K562 (cell line): ENCODE data around the gene SCN5A. TPM values are rescaled to one million over a fixed set of nuclear protein-coding genes. Genes with fewer than 3 reads are reported as not detected.

Experiments used
- ATAC-seq: fragments of 200-7000 bp; cut with Tn5 transposase; 3 replicates; pipeline ENCODE4 v1.9.1; 2020; ENCODE audit warnings: moderate library complexity
- Bru-seq: library from RNA; stranded (reverse); fragments of 400-500 nt; gene quantifications from one replicate; lab custom pipeline; 2021; lab: Mats Ljungman, UMichigan
- BruChase-seq, 2 experiments: library from RNA; stranded (reverse); fragments of 400-500 nt; gene quantifications; one replicate each; lab custom pipeline; 2021; lab: Mats Ljungman, UMichigan
- BruUV-seq: library from RNA; stranded (reverse); fragments of 400-500 nt; replicated peaks from 2 replicates; lab custom pipeline; 2021; lab: Mats Ljungman, UMichigan
- CTCF ChIA-PET: fragments of 300-600 bp; formaldehyde crosslinking; extraction: SDS; loops from one replicate; lab custom pipeline; 2021; ENCODE audit warnings: low intra/inter-chr PET ratio; lab: Yijun Ruan, JAX
- POLR2A ChIA-PET: fragments of 300-600, 350-650 bp; sonication (Branson Sonifier 250); formaldehyde crosslinking; extraction: SDS; loops from one replicate; lab custom pipeline; 2021; ENCODE audit warnings: antibody characterized with exemption, inconsistent platforms; lab: Yijun Ruan, JAX
- DNase-seq, 4 experiments: peaks; one replicate each; pipeline versions ENCODE4 v3.0.0 to v3.0.0-alpha.2; 2011 to 2018; ENCODE audit warnings: low spot score in 3 of 4, mixed read lengths in 3 of 4; ENCODE audit errors: extremely low read depth in 1 of 4
- FAIRE-seq: peaks from 2 replicates; lab custom pipeline; 2011; peaks lifted over from hg19 to GRCh38; lab: Jason Lieb, UNC
- H2AFZ ChIP-seq: 2 replicates; pipeline ENCODE4 v1.6.0; 2011; ENCODE audit warnings: low read depth, low read length, control low read depth, inconsistent platforms
- H3K27ac ChIP-seq: fragments of 200-600 bp; 3 replicates; pipeline ENCODE4 v1.8.0; 2011; ENCODE audit warnings: low read depth, mild to moderate bottlenecking, control low read depth, inconsistent platforms, low read length, moderate library complexity, mixed read lengths; ENCODE audit errors: extremely low read depth
- H3K27me3 ChIP-seq, 2 experiments: fragments of 300-600 bp in 1 of 2; 2 replicates in 1 of 2; 3 replicates in 1 of 2; pipeline versions ENCODE4 v1.6.0 to v1.8.0; 2011; ENCODE audit warnings: inconsistent platforms in 2 of 2, low read length in 2 of 2, mild to moderate bottlenecking in 1 of 2, mixed read lengths in 1 of 2, moderate library complexity in 1 of 2; ENCODE audit not compliant: control insufficient read depth in 2 of 2, insufficient read depth in 2 of 2
- H3K36me3 ChIP-seq: fragments of 300-600 bp; 3 replicates; pipeline ENCODE4 v1.8.0; 2011; ENCODE audit warnings: mild to moderate bottlenecking, low read length, inconsistent platforms; ENCODE audit not compliant: control insufficient read depth, insufficient read depth
- H3K4me1 ChIP-seq, 2 experiments: fragments of 200-600 bp in 1 of 2; replicated peaks in 1 of 2; 2 replicates in 1 of 2; 3 replicates in 1 of 2; pipeline versions ENCODE4 v1.5.1 to v1.8.0; 2011; ENCODE audit warnings: inconsistent platforms in 2 of 2, low read length in 2 of 2, mild to moderate bottlenecking in 1 of 2, mixed read lengths in 1 of 2, moderate library complexity in 1 of 2; ENCODE audit not compliant: control insufficient read depth in 2 of 2, insufficient read depth in 2 of 2
- H3K4me2 ChIP-seq: 2 replicates; pipeline ENCODE4 v1.6.1; 2011; ENCODE audit warnings: low read length, control low read depth, inconsistent platforms, mixed read lengths; ENCODE audit not compliant: insufficient read depth
- H3K4me3 ChIP-seq: fragments of 200-600 bp; sonication (generic), shearing (Covaris generic); 2 replicates; pipeline ENCODE4 v1.5.1; 2016; ENCODE audit warnings: control low read depth, inconsistent platforms
- H3K79me2 ChIP-seq: fragments of 200-600 bp; 3 replicates; pipeline ENCODE4 v1.8.0; 2011; ENCODE audit warnings: low read length, inconsistent platforms; ENCODE audit not compliant: control insufficient read depth, insufficient read depth
- H3K9ac ChIP-seq, 2 experiments: 2 replicates each; pipeline versions ENCODE4 v1.6.0 to v1.6.1; 2011; ENCODE audit warnings: low read depth in 2 of 2, low read length in 2 of 2, control low read depth in 1 of 2, inconsistent platforms in 1 of 2, mild to moderate bottlenecking in 1 of 2, mixed read lengths in 1 of 2; ENCODE audit not compliant: insufficient read depth in 1 of 2
- H3K9me1 ChIP-seq: one replicate; pipeline ENCODE4 v1.6.0; 2011; ENCODE audit warnings: inconsistent platforms, mild to moderate bottlenecking, low read length, moderate library complexity; ENCODE audit not compliant: control insufficient read depth, insufficient read depth
- H3K9me3 ChIP-seq: replicated peaks from 2 replicates; pipeline ENCODE4 v1.5.1; 2011; ENCODE audit warnings: low read depth, low read length, inconsistent platforms; ENCODE audit not compliant: control insufficient read depth, insufficient read depth
- H4K20me1 ChIP-seq: replicated peaks from 2 replicates; pipeline ENCODE4 v1.6.1; 2011; ENCODE audit warnings: low read length, inconsistent platforms, mixed read lengths; ENCODE audit not compliant: control insufficient read depth, insufficient read depth
- ARNT ChIP-seq, 2 experiments: fragments of 450-650 bp; IDR thresholded peaks; 2 replicates each; pipeline ENCODE4 v1.6.1; 2016; ENCODE audit warnings: mild to moderate bottlenecking in 1 of 2
- CBFA2T2 ChIP-seq: fragments of 450-650 bp; conservative IDR thresholded peaks from 2 replicates; pipeline ENCODE4 v1.6.1; 2017; ENCODE audit warnings: mild to moderate bottlenecking
- CBFA2T3 ChIP-seq: fragments of 450-650 bp; IDR thresholded peaks from 2 replicates; pipeline ENCODE4 v1.6.1; 2017
- CCNT2 ChIP-seq: IDR thresholded peaks from 2 replicates; pipeline ENCODE4 v1.6.1; 2011; ENCODE audit warnings: borderline replicate concordance, low read depth, mild to moderate bottlenecking, moderate library complexity, mixed read lengths, low read length; ENCODE audit not compliant: insufficient read length; ENCODE audit errors: extremely low read depth
- ELF2 ChIP-seq: fragments of 250-450 bp; sonication (Bioruptor Pico); IDR thresholded peaks from 2 replicates; pipeline ENCODE4 v1.5.0; 2021; ENCODE audit warnings: mild to moderate bottlenecking
- FOXK2 ChIP-seq, 2 experiments: fragments of 450-650 bp; IDR thresholded peaks in 1 of 2; conservative IDR thresholded peaks in 1 of 2; 2 replicates each; pipeline ENCODE4 v1.6.1; 2016; ENCODE audit warnings: low read depth in 2 of 2, mild to moderate bottlenecking in 1 of 2
- GTF2F1 ChIP-seq: IDR thresholded peaks from 2 replicates; pipeline ENCODE4 v1.6.1; 2011; ENCODE audit warnings: low read depth, low read length, improper control_type of control experiment
- LARP7 ChIP-seq: fragments of 450-650 bp; IDR thresholded peaks from 2 replicates; pipeline ENCODE4 v1.6.1; 2016
- MCM7 ChIP-seq, 2 experiments: fragments of 450-650 bp; IDR thresholded peaks; 2 replicates each; pipeline ENCODE4 v1.6.1; 2016 to 2018
- MTA1 ChIP-seq: fragments of 450-650 bp; IDR thresholded peaks from 2 replicates; pipeline ENCODE4 v1.6.1; 2017; ENCODE audit warnings: borderline replicate concordance
- NEUROD1 ChIP-seq: fragments of 150-350 bp; IDR thresholded peaks from 2 replicates; pipeline ENCODE4 v1.6.1; 2014; ENCODE audit warnings: borderline replicate concordance, low read length, low read depth; ENCODE audit not compliant: partially characterized antibody
- PML ChIP-seq: IDR thresholded peaks from 2 replicates; pipeline ENCODE4 v1.6.1; 2012; ENCODE audit warnings: low read length, inconsistent platforms
- SIN3B ChIP-seq: fragments of 450-650 bp; IDR thresholded peaks from 2 replicates; pipeline ENCODE4 v1.6.1; 2017; ENCODE audit warnings: low read depth, mild to moderate bottlenecking, moderate library complexity
- TBP ChIP-seq: optimal IDR thresholded peaks from 2 replicates; pipeline ENCODE3; 2011; ENCODE audit warnings: low read depth, low read length, improper control_type of control experiment
- TCF15 ChIP-seq: fragments of 250-450 bp; sonication (Bioruptor Pico); IDR thresholded peaks from 2 replicates; pipeline ENCODE4 v1.8.0; 2022; ENCODE audit warnings: moderate library complexity, mild to moderate bottlenecking, inconsistent platforms
- ZSCAN32 ChIP-seq: fragments of 450-650 bp; formaldehyde crosslinking; IDR thresholded peaks from 2 replicates; pipeline ENCODE4 v1.4.0; 2020; ENCODE audit warnings: mild to moderate bottlenecking, moderate library complexity
- WGBS: fragments of 100-300 bp; shearing (Covaris generic); methylation state at CpG from one replicate; pipeline ENCODE4 v1.1.6; 2016; ENCODE audit warnings: low coverage, mixed read lengths; ENCODE audit not compliant: insufficient coverage; ENCODE audit errors: missing lambda C conversion rate; 5-methylcytosine and 5-hydroxymethylcytosine counted together
- in situ Hi-C: fragments of 300-500 bp; cut with MboI; formaldehyde crosslinking; loops from 4 replicates; pipeline ENCODE4 v1.15.0; 2018; ENCODE audit warnings: inconsistent platforms, mixed read lengths
- intact Hi-C: fragments of 100-400 bp; cut with micrococcal nuclease; formaldehyde crosslinking; loops from 2 replicates; pipeline ENCODE4 v1.14.2; 2022
- long read RNA-seq, 3 experiments: library from polyadenylated mRNA in 2 of 3; library from RNA in 1 of 3; unstranded in 2 of 3; stranded (forward) in 1 of 3; transcript quantifications; one replicate each; pipeline ENCODE4 v2.0.0, GENCODE V29; 2019 to 2022
- polyA minus RNA-seq, 3 experiments: library from RNA; depleted of rRNA, polyadenylated mRNA; stranded (reverse); fragments of >200 nt; gene quantifications; 2 replicates each; pipeline ENCODE4 v1.2.3, GENCODE V29; 2011
- polyA plus RNA-seq, 8 experiments: library from polyadenylated mRNA; depleted of rRNA in 4 of 8; stranded (reverse) in 5 of 8; unstranded in 3 of 8; fragments of >200 nt; fragmentation: Nextera tagmentation in 2 of 8; fragmentation: Illumina TruSeq in 1 of 8; extraction: Ambion mirVana in 2 of 8; extraction: Trizol in 1 of 8; gene quantifications; 2 replicates each; pipeline versions ENCODE4 v1.2.1 to v1.2.3, GENCODE V29; 2011 to 2014; ENCODE audit warnings: inconsistent platforms in 1 of 8, missing spikeins in 1 of 8
- total RNA-seq, 7 experiments: library from RNA; depleted of rRNA in 6 of 7; stranded (reverse); fragments of >200 nt in 6 of 7; fragmentation: Illumina TruSeq in 2 of 7; extraction: Trizol in 2 of 7; gene quantifications; 2 replicates each; pipeline versions ENCODE4 v1.2.1 to v1.2.3, GENCODE V29; 2011 to 2021; ENCODE audit warnings: low replicate concordance in 1 of 7
- TF ChIP-seq, protein P1 (sequence below): sonication (generic); formaldehyde crosslinking; IDR thresholded peaks from 2 replicates; pipeline ENCODE4 v1.8.1; 2023; ENCODE audit warnings: mild to moderate bottlenecking, missing genetic modification reagents

The SCN5A gene
- total RNA-seq (2011; cell fraction: chromatin; rRNA removed; ENCODE audit: low replicate concordance) = 0.44 and 1.00 TPM in 2 replicates
- total RNA-seq (2011; cell fraction: nucleolus; rRNA removed) = 0.66 and 0.67 TPM in 2 replicates
- total RNA-seq (2011; cell fraction: nucleoplasm; rRNA removed) = 0.08 and 0.66 TPM in 2 replicates
- 0.41 and 0.45 TPM in 2 replicates for total RNA-seq (2014; rRNA removed)
- total RNA-seq (2014; rRNA removed; fragmentation: Illumina TruSeq; extraction: Trizol) = not detected in 2 replicates
- total RNA-seq (2015; rRNA removed; fragmentation: Illumina TruSeq; extraction: Trizol) = 0.07 and 0.26 TPM in 2 replicates
- 0.22 and 0.27 TPM in 2 replicates for total RNA-seq (2021)
- 0.10 and 0.11 TPM in 2 replicates for polyA plus RNA-seq (2011; rRNA removed)
- polyA plus RNA-seq (2011; cell fraction: cytosol; rRNA removed) = 0.07 and 0.45 TPM in 2 replicates
- 0.01 and 0.16 TPM in 2 replicates for polyA plus RNA-seq (2011; cell fraction: nucleus; rRNA removed)
- polyA plus RNA-seq (2012) = 0.11 and 0.21 TPM in 2 replicates
- polyA plus RNA-seq (2014; fragmentation: Illumina TruSeq; extraction: Trizol) = 0.21 and 0.40 TPM in 2 replicates
- polyA plus RNA-seq (2014; fragmentation: Nextera tagmentation; extraction: Ambion mirVana) = under 1 TPM in 1 of 2 experiments, not detected in 1; 0.15 TPM
- 0.34 and 1.4 TPM in 2 replicates for polyA plus RNA-seq (2014; rRNA removed)
- polyA minus RNA-seq (2011; rRNA and poly(A)+ RNA removed) = 0.49 TPM in 1 of 2 replicates, not detected in the other
- polyA minus RNA-seq (2011; cell fraction: cytosol; rRNA and poly(A)+ RNA removed) = not detected in 2 replicates
- polyA minus RNA-seq (2011; cell fraction: nucleus; rRNA and poly(A)+ RNA removed) = 0.22 and 0.67 TPM in 2 replicates
- percentile 21 among the genes with signal in this experiment for Bru-seq, nascent RNA
- BruChase-seq, experiment 1, labeled RNA remaining after a 2-hour chase = percentile 9 among the genes with signal in this experiment
- percentile 10 among the genes with signal in this experiment for BruChase-seq, experiment 2, labeled RNA remaining after a 6-hour chase
- long read RNA-seq, experiment 1, partial matches to known transcripts = 1 of 1 reads
- long read RNA-seq, experiment 1, other reads (novel, unspliced or antisense) = 0 of 1 reads
- long read RNA-seq, experiment 2, partial matches to known transcripts = 1 of 1 reads
- long read RNA-seq, experiment 2, other reads (novel, unspliced or antisense) = 0 of 1 reads
- long read RNA-seq, experiment 3 = 0 reads

GRCh38 chr3:38649500-38650247 is at the start of gene SCN5A:
Gene SCN5A, minus strand, starts transcription at chr3:38649687. Its CDS starts 16,380 bp downstream, at chr3:38633307.
- Histone ChIP-seq H3K9ac (peak within 1 kb of the TSS; percentile 58 to 92), H3K79me2 (no peaks in the 10 kb centered on the region), H3K4me3 (peak within 1 kb of the TSS; percentile 37), H3K4me2 (peak within 1 kb of the TSS; percentile 86), H3K4me1 (peaks cover 6 to 18% of the 10 kb centered on the region in 2 experiments), H3K9me1 (no peaks in the 10 kb centered on the region), H3K27me3 (peaks cover 16 to 49% of the 10 kb centered on the region in 2 experiments; a peak in 4 of 5 replicates), H3K9me3 (no peaks in the 10 kb centered on the region), H4K20me1 (peaks cover 9% of the 10 kb centered on the region; the same call in 1 of the 2 replicates), H3K27ac (no peak within 1 kb of the TSS; the same call in 2 of the 3 replicates), H3K36me3 (no peaks in the 10 kb centered on the region), H2AFZ (peak within 1 kb of the TSS; percentile 98)
- POLR2A ChIA-PET = no interaction called here
- ATAC-seq (peak; percentile 93), FAIRE-seq (no peak), DNase-seq (peak; percentile 76 to 99 (median 97))
- CTCF ChIA-PET = interaction anchor here (0.7 to 2.1 kb wide), 3 partner anchors 128 to 153 kb away, joined by 3 to 26 read pairs (median 5); no protein-coding TSS in a partner anchor
- BruUV-seq = no TSS peak
- WGBS = 6% methylated on average over 33 of the region's 76 CpGs
- intact Hi-C loops (loop anchor here (10.0 kb wide), 2 partner anchors 355 to 515 kb away; partner anchors contain the start of genes ACAA1 and MYD88), in situ Hi-C loops (loop anchor here (5.0 to 10.0 kb wide), 3 partner anchors 125 to 532 kb away; no protein-coding TSS in a partner anchor)
- no peak for TF ChIP-seq ARNT (IDR thresholded peaks at IDR 0.05)
- peak; percentile 45 for TF ChIP-seq CCNT2
- no peak for TF ChIP-seq GTF2F1
- TF ChIP-seq PML = no peak
- TF ChIP-seq FOXK2 (conservative IDR thresholded peaks at IDR 0.05 in 1 of 2, IDR thresholded peaks at IDR 0.05 in 1 of 2; ENCODE audit: low read depth in 2 of 2) = no peak; a peak in 1 of 4 replicates
- no peak for TF ChIP-seq SIN3B
- no peak for TF ChIP-seq CBFA2T3
- TF ChIP-seq TBP = peak; percentile 47
- TF ChIP-seq ELF2 (CRISPR knock-in tag) = no peak
- TF ChIP-seq NEUROD1 = no peak
- no peak for TF ChIP-seq ZSCAN32 (CRISPR knock-in tag)
- TF ChIP-seq LARP7 = no peak
- no peak for TF ChIP-seq MTA1
- no peak for TF ChIP-seq MCM7 (IDR thresholded peaks at IDR 0.05)
- TF ChIP-seq, protein P1, sequence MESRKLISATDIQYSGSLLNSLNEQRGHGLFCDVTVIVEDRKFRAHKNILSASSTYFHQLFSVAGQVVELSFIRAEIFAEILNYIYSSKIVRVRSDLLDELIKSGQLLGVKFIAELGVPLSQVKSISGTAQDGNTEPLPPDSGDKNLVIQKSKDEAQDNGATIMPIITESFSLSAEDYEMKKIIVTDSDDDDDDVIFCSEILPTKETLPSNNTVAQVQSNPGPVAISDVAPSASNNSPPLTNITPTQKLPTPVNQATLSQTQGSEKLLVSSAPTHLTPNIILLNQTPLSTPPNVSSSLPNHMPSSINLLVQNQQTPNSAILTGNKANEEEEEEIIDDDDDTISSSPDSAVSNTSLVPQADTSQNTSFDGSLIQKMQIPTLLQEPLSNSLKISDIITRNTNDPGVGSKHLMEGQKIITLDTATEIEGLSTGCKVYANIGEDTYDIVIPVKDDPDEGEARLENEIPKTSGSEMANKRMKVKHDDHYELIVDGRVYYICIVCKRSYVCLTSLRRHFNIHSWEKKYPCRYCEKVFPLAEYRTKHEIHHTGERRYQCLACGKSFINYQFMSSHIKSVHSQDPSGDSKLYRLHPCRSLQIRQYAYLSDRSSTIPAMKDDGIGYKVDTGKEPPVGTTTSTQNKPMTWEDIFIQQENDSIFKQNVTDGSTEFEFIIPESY (CRISPR knock-in tag) = no peak
- no peak for TF ChIP-seq TCF15 (CRISPR knock-in tag)
- TF ChIP-seq CBFA2T2 = no peak
